Inflammatory macrophage (primary cell): ENCODE data around the gene MAMSTR.

Source experiments
- DNase-seq, 2 donors: peaks; one replicate each; pipeline ENCODE4 v3.0.0-alpha.2; 2020 to 2022

The MAMSTR gene

GRCh38 chr19:48746110-48746509 lies 26.6 kb upstream of the MAMSTR start:
- DNase-seq, result no peak

- peak; percentile 73 to 75 for DNase-seq
These were observed 25.9 kb upstream of the MAMSTR start for GRCh38 chr19:48745208-48745995.

DNA sequence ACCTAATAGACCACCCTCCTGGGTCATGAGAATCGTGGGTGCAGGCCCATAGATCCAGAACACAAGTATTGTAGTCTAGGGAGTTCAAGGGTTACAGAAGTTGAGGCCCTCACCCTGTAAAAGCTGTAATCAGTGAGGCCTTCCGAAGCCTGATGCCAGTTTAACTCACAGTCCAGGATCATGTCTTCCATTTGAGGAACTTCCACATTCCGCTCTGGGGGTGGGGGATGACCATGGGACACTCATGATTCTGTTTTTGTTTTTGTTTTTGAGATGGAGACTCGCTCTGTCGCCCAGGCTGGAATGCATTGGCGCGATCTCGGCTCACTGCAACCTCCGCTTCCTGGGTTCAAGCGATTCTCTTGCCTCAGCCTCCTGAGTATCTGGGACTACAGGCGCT lies 22.6 kb upstream of the MAMSTR start:
- peak; percentile 20 to 59 for DNase-seq

- DNase-seq, result peak in 1 of 2 donors; percentile 16
These were observed 21.8 kb upstream of the MAMSTR start for GRCh38 chr19:48741129-48741999.

GRCh38 chr19:48740164-48740972 lies 20.8 kb upstream of the MAMSTR start, which contains the start of gene RASIP1:
Gene RASIP1, minus strand, starts transcription at chr19:48740610. Its CDS starts 328 bp downstream, at chr19:48740282.
- DNase-seq, result no peak

DNA sequence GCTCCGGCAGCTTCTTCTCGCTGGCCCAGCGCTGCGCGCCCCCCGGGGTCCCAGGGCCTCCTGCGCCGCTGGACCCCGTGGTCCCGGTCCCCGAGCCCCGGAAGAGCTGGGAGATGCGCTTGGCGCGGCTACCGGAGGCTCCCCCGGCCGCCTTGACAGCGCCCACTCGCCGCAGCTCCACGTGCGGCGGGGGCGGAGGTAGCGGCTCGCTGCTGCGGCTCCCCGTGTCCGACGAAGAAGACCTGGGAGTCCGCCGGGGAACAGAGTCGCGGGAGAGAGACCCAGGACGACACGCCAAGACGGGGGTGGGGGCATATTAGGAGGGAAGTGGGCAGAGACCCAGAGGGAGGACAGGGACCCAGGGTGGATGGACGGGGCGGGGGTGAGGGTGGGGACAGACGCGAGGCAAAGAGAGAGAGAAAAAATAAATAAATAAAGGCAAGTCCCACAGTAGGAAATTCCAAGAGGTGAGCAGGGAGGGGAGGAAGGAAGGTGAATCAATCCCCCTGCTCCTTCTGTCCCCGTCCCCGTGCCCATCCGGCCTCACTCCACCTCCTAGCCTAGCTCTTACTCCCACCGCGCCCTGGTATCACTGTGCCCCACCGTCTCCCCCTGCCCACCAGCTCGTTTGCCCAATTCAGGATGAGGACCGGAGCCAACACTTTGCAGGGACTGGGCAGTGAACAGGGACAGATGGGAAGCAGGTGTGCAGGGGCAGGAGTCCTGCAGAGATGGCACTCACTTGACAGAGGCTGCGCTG lies 20.1 kb upstream of the MAMSTR start:
- DNase-seq, result no peak

DNA sequence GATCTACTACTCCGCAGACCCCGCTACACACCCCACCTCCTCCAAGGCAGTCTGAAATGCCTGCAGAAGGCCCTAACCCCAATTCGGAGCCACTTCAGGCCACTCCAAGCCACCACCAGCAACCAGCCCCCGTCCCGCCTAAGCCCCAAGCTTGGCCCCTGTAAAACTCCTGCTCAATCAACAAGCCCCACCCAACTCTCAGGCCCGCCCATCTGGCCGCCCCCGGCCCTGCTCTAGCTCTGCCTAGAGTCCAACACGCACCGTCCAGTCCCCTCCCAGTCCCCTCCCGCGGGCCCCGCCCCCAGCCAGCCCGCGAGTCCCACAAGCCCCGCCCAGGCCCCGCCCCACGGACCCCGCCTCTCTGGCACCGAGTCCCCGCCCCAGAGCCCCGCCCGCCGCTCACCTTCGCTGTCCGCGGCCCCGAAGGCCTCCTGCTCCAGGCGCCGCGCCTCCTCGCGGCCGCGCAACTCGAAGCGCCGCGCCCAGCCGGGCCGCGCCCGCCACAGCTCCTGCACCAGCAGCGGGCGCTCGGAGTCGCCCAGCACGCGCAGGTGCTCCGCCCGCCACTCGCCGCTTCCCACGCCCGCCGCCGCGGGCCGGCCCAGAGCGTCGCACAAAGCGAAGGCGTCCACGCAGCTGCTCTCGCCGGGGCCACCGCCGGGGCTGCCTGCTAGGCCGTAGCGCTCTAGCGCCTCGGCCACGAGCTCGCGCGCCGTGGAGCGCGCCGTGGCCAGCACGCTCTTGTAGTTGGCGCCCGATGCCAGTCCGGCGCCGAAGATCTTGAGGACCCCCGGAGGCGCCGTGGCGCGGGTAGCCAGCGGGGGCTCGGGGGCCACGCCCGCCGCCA lies 19.3 kb upstream of the MAMSTR start:
- DNase-seq, result peak; percentile 70 to 90

DNA sequence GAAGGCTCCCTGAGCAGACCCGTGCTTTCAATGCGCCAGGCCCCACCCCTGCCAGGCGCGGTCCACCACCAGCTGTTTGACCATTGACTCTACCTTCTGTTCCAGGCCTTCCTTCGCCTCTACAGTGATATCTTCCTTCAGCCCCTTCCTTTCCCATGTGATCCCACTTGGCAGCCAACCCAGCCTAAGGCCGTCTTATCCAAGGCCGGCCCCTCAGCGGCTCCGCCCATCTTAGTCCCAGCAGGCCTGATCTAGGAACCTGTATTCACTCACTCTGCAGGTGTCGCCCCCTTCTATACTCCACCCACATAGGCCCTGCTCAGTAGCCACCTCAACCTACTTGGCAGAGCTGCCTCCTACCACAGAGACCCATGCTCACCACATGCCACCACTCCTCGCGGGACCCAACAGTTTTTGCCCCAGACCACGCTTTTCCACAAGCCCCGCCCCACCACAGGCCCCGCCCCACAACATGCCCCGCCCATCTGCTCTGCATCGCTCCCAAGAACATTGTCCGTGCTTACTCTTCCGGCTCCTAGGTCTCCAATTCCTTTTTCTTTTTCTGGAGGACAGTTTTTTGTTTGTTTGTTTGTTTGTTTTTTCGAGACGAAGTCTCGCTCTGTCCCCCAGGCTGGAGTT lies 18.0 kb upstream of the MAMSTR start:
- no peak for DNase-seq

DNA sequence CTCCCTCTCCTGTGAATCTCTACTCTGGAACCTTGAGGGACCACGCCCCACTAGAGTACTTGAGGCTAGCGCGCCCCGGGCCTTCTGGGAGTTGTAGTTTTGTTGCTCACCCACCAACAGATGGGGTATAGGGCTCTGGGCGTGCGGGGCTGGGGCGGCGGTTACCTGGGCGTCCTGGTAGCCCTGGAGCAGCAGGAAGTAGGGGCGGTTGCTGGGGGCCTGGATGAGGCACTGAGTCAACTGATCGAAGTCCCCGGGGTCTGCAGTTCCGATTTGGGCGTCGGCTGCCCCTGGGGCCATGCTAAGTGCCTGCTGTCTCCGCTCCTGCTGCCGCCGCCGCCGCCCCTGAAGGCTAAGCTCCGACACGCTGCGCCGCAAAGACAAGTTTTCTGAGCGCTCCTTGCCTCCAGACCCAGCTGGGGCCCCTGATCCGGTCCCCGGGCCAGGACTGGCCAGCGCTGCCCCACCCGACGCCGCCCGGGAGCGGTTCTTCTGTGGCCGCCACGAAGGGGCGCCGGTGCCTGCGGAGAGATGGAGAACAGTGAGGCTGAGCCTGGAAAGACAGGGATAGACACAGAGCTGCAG lies 15.6 kb upstream of the MAMSTR start:
- DNase-seq, result no peak

- no peak for DNase-seq
These were observed 15.1 kb upstream of the MAMSTR start for GRCh38 chr19:48734625-48735024.

GRCh38 chr19:48731452-48731851 lies 11.9 kb upstream of the MAMSTR start:
- no peak for DNase-seq

GRCh38 chr19:48728911-48729664 lies 9.6 kb upstream of the MAMSTR start:
- no peak for DNase-seq

DNA sequence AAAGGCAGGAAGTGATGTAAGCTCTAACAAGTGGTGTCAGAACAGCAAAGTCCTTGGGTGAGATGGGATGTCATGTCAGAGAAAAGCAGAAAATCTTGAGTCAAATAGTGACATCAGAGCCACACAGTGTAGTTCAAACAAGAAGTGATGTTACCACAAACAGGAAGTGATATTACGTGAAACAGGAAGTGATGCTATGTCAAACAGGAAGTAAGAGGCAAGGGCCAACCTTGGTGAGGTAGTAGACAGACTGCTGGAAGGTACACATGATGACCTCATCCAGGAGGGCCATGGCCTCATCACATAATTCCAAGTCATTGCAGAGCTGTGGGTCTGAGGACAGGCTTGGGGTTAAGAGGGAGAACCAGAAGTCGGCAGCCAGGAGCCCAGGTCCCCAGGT lies 7.0 kb upstream of the MAMSTR start:
- peak; percentile 56 to 71 for DNase-seq

GRCh38 chr19:48724796-48725753 lies 5.5 kb upstream of the MAMSTR start:
- DNase-seq, result peak; percentile 55 to 64

DNA sequence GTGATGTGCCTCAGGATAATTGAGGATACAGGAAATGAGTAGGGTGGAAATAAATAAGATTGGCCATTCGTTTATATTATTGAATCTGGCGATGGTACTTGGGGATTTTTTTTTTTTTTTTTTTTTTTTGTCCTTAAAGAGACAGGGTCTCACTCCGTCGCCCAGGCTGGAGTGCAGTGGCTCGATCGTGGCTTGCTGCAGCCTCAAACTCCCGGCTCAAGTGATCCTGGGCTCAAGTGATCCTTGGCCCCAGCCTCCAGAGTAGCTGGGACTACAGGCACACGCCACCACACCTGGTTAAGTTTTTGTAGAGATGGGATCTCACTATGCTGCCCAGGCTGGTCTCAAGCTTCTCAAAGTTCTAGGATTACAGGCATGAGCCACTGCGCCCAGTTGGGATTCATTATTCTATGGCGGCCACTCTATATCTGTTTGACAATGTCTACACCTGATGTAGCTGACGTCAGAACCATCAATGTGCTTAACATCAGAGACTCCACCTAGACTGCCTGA lies 2.7 kb upstream of the MAMSTR start:
- no peak for DNase-seq

DNA sequence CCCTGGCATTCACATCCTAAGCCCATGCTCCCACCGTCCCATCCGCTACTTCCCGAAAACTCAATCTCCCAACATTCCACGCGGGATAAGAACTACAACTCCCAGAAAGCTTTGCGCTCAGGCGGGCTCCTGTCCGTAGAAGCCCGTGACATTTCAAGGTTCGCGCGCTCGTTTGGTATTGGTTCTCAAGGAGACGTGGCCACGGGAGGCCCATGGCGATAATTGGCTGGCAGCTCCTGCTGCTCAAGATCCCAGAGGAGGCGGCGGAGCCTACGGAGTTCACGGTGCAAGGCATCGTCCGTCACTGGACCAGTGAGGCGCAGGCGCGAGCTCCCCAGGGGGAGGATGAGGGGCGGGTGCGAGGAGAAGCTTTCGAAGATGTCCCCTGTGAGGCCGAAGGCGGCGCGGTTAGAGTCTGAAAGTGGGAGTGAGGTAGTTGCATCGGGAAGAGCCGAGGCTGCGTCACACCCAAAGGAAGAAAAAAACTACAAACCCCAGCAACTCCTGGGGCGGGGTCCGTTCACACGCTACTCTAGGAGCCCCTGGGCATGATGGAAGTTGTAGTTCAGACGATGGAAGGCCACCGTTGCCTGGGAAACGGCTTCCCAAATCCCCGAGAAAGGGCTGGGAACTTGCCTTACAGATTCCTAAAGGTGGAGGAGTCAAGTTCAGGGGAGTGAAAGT lies 1.2 kb upstream of the MAMSTR start:
- peak; percentile 97 to 98 for DNase-seq

DNA sequence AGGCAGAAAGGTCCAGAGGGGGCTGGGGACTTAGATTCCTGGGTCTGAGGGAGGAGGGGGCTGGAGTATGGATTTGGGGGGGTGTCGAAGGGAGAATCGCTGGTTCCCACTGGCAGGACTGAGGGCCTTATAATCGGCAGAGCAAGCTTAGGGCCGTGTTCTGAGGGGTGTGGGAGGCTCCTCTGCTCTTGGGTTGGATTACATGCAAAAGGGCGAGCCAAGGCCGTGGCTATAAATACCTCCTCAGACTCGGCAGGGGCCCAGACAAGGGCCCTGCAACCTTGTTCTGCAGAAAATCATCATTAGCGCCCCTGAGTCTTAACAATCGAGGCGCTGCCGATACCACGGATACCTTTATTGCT lies 707 bp upstream of the MAMSTR start:
- no peak for DNase-seq
